Measurements from ENCODE around the gene CD74.

- TF ChIP-seq CTCF (IDR thresholded peaks at IDR 0.05 in 8 of 11, conservative IDR thresholded peaks at IDR 0.05 in 3 of 11) = no peak
- TF ChIP-seq POLR2A (IDR thresholded peaks at IDR 0.05) = no peak
- peak in 2 of 3 donors; percentile 2 to 48 for TF ChIP-seq POLR2AphosphoS5 (IDR thresholded peaks at IDR 0.05)
These were observed 4.3 kb downstream of the CD74 start for GRCh38 chr5:150408231-150408943.
